HL-60/S4 treated with retinoic acid at 250 ng/mL for 4 days and 3 days (cell line): Measurements from ENCODE around the gene KRT71.

Experiments
- in situ Hi-C: fragments of 300-500 bp; cut with MboI; formaldehyde crosslinking; loops from 2 replicates; pipeline ENCODE4 v1.7.0; 2022; ENCODE audit warnings: low sequenced_read_pairs

Gene KRT71

GRCh38 chr12:52541709-52542108, 11.2 kb downstream of the KRT71 start:
- in situ Hi-C loops: no loop called here

DNA sequence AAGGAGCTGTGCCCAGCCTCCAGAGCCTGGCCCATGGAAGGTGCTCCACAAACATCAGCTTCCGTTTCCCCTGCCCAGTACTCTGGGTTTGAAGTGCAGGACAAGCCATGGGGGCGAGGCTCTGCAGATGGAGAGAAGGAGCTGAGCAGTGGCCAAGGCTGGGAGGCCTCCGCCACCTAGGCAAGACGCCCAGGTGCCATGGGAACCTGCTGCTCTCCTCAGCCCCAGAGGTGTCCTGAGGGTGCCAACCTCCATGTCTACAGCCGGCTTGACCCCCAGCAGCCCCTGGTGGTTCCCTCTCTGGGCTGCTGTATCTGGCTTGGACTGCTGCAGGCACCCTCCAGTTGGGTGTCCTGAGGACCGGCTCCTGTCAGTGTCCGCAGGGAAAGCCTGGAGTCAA, 12.4 kb downstream of the KRT71 start:
- in situ Hi-C loops: no loop called here

DNA sequence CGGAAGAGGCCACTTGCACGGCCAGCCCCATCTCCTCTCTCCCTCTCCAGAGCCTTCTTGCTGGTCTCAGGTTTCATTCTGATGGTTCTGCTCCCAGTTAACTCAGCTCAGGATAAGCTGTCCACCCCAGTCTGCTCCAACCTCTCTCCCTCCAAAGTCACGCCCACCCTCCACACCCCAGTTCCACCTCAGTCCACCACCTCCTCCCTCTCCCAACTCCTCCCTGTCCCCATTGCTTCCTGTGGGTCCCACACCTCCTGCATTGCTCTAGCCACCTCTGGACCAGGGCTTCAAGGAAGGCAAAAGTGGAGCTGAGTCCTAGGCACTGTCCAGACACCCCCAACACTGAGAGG, 13.1 kb downstream of the KRT71 start:
- in situ Hi-C loops: no loop called here

DNA sequence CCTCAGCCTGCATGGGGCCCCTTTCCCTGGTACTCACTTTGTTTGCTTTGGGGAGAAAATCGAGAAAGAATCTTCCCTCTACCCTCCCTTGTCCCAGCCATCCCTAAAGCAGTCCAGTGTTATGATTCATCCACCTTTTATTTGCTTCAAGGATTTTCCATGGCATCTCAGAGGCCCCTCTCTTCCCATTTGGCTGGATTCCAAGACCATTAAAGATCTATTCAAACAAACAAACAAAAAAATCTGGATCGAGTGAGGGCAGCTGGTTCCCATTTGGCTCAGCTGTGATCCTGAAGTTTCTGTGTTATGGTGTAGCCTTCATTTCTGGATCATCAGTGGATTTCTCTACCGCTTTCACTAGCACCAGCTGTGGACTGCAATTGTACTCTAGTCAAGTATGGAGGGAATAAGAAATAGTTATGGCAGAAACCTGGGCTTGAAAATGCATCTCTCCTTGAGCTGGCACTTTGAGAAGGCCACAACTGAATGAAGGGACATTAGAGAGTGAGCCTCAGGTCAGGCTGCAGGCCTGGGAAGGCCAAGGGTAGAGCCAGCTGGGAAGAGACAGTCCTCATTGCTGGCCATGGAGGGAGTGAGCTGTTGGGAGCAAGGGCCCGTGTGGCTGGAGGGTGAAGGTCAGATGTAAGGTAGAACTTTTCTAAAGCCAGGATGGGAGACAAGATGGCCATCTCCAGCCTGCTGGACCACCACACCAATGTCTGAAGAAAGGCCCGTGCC, 13.7 kb downstream of the KRT71 start:
- in situ Hi-C loops: no loop called here

GRCh38 chr12:52537101-52537500, 15.8 kb downstream of the KRT71 start:
- in situ Hi-C loops: no loop called here

GRCh38 chr12:52535574-52535973, 17.4 kb downstream of the KRT71 start:
- in situ Hi-C loops: no loop called here

DNA sequence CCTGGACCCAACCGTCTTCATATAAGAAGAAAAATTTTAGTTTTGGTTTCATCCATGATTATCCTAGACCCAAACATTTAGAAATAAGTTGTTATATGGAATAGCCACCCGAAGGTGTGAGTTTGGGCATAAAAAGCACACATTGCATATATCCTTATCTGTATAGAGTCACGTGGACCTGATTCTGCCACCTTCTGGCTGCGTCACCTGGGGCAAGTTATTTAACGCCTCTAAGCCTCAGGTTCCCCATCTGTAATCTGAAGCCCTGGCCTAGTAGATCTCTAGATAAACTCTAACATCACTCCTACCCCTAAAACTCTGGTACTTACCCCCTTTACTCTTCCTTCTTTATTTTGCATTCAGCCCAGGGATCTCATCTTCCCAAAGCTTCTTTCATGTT, 18.5 kb downstream of the KRT71 start:
- in situ Hi-C loops: no loop called here

GRCh38 chr12:52533686-52534470, 19.1 kb downstream of the KRT71 start:
- in situ Hi-C loops: no loop called here

- in situ Hi-C loops: no loop called here
Measured at GRCh38 chr12:52532636-52533035, 20.3 kb downstream of the KRT71 start.

DNA sequence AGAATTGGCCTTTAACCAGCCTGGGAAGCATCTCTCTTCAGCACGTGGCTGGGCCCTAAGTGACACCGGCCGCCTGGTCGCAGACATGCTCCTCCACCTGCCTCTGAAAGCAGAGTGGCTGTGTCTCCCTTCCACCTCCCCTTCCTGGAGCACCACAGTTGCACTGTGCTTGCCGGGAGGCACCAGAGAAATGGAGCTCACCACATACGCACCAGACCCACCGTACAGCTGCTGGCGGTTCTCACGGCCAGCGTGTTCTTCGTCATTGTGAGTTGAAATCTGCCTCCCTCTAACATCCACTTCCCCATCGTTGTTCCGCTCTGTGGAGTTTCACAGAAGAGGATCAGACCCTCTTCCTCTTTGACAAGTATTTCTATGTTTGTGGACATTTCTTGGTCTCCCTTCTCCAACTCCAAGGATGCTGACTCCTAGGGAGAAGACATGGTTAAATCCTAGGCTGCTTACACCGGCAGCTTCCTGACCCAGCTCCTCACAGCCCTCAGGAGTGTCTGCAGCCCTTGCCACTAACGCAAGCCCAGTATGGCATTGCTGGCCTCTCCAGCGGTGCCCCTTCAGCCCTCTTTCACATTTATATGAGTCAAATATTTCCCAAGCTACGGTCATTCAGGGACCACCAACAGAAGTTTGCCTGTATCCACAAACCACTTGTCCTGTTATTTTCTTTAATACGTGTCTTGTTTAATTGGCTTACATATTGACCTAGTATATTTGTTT, 21.2 kb downstream of the KRT71 start:
- in situ Hi-C loops: no loop called here

DNA sequence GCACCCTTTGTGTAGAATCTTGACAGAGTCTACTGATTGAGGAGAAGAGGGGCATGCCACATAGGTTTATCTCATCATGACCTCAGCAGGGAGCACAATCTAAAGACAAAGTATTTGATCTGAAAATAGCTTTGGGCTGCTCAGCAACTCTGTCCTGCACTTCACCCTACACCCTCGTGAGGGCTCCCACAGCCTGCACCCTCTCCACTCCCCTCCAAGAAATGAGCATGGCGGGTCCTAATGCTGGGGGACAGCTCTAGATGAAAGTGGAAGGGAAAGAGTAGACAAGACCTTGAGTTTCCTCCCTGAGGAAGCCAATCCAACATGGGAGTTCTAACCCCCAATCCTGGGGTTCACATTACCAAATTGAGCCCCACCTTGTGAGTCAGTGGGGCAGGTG, 22.0 kb downstream of the KRT71 start:
- in situ Hi-C loops: no loop called here

- in situ Hi-C loops: no loop called here
Measured at GRCh38 chr12:52530366-52530765, 22.6 kb downstream of the KRT71 start.

- in situ Hi-C loops: no loop called here
Measured at GRCh38 chr12:52529846-52530245, 23.1 kb downstream of the KRT71 start.

DNA sequence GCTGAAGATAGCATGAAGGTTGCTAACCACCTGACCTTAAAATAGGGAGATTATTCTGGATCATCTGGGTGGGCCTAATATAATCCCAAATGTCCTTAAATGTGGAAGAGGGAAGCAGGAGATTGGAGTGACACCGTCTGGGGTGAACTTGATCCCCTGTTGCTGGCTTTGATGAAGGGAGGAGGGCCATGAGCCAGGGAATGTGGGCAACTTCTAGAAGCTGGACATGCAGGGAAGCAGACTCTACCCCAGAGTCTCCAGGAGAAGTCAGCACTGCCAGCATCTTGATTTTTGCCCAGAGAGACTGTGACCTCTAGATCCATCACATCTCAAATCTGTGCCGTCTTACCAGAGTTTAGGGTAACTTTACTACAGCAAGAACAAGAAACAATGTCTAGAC, 23.5 kb downstream of the KRT71 start:
- in situ Hi-C loops: no loop called here

DNA sequence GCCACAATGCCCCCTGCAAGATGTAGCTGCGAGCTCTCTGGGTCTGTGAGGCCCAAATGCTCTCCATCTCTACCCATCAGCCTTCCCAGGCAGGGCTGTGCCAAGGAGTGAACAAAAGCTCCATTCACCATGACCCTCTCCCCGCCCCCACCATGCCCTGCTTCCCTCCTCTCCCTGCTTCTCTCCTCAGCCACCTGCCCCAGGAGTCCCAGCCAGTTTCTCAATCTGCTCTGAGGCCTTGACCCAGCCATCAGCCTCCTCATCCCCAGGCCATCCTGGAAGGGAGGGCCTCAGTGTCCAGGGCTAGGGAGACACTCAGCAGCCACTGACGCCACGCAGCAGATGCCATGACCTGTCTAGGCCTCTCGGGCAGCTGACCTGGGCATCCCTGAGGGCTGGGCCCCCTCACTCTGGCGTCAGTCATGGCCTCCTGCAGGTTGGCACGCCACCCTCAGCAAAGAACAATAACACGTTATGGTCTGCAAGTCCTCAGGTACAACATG, 24.3 kb downstream of the KRT71 start:
- in situ Hi-C loops: no loop called here

- in situ Hi-C loops: no loop called here
Measured at GRCh38 chr12:52527121-52527800, 25.7 kb downstream of the KRT71 start.

GRCh38 chr12:52526511-52526951, 26.4 kb downstream of the KRT71 start:
- in situ Hi-C loops: no loop called here

GRCh38 chr12:52525661-52526499, 27.1 kb downstream of the KRT71 start:
- in situ Hi-C loops: no loop called here

- in situ Hi-C loops: no loop called here
Measured at GRCh38 chr12:52524898-52525591, 27.9 kb downstream of the KRT71 start.
